Fibroblast of peridontal ligament (primary cell): ENCODE results near the gene FBL.
"Not testable (repeated sequence)": the region's sequence is repeated elsewhere in the genome, so short reads cannot be mapped to it uniquely, and the experiment has no call there.

Experiments
- DNase-seq: peaks from one replicate; pipeline ENCODE4 v3.0.0-alpha.2; 2010; ENCODE audit errors: extremely low read depth

FBL gene

DNA sequence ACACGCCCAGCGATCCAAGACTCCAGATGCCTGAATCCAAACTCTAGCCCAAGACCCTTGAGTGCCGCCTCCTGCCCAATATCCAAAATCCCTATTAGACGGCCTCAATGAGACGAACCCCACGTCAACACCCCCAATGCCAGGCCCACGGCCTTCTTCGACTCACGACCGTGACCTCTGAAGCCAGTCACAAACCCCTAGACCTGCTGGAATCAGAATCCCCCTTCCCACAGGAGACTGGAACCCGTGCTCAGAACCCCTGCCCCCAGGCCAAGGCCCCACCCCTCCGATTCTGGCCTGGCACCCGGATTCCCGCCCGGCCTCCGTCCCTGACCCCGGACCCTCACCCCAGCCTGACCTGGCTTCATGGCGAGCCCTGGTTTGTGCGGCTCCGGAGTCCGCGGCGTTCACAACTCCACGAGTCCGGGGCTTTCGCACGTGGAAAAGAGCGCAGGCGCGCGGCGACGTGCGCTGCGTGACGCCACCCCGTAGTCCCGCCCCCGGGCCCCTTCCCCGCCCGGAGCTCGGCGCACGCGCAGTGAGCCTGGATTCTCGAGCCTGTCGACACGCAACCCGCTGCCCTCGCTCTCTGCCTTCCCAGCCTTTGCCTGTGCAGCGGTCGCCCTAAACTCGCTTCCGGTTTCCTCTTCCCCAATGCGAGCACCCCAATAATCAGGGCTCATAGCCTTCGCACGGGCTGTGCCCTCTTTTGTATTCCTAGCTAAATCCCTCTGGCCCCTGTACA, at the start of gene FBL:
TSS of gene FBL (minus strand) at position 447 of the 745 bp plus-strand sequence. CDS start at position 368, 79 bp downstream.
- DNase-seq: peak; percentile 87

DNA sequence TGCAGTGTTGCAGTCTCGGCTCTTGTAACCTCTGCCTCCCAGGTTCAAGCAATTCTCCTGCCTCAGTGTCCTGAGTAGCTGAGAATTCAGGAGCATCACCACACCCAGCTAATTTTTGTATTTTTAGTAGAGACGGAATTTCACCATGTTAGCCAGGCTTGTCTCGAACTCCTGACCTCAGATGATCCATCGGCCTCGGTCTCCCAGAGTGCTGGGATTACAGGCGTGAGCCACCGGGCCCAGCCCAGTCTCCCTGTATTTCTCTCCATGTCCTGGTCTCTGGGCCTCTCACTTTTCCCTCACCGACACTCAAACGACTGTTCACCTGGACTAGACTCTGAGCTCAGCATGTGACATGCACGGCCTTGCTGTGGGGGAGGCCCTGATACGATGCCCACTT, 48.9 kb upstream of the FBL start:
- not testable (repeated sequence) for DNase-seq

DNA sequence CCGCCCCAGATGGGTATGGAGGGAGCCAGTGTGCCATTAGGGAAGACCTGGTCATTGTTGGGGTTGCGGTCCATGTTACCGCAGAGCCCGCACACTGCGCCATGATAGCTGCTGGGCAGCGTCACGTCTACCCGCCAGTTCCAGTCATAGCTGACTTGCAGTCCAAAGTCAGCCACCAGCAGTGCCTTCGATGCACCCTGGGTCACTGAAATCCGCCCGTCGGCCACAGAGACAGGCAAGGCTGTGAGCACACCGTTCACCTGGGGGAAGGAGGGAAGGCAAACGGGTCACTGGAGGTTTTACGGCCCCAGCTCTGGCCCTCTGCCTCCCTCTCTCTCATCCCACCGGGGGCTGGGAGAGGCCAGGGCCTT, 48.0 kb upstream of the FBL start:
- DNase-seq: not testable (repeated sequence)

DNA sequence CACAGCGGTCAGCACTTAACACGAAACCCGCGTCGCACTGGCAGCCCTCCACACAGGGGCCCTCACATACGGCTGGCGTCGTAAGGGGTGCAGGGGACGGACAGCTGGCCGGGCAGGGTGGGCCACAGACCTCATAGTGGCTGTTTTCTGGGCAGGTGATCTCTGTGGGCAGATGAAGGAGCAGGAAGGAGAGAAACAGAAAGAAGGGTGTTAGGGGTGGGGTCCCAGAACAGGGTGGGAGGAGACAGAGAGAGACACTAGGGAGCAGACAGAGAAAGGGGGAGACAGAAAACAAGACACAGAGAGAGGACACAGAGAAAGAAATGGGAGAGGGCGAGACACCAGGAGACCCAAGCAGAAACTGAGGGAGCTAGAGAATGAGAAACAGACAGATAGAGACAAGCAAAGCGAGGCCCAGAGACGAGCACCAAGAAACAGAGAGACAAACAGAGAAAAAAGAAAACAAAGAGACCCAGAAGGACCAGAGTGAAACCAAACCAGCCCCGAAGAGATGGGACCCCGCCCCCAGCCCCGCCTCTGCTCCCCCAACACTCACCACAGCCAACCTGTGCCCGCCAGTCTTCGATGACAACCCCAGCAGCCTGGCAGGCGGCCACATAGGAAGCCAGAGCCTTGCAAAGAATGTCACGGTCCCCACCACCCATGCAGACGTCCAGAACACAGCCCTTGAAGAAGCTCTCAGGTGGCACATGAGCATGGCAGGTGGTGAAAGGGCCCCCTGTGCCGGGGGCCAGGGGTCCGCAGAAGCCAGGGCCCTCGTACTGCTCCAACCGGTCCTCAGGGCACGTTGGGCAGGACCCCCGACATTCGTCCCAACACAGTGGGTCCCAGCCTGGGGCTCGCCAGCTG, 47.4 kb upstream of the FBL start:
- DNase-seq: not testable (repeated sequence)

DNA sequence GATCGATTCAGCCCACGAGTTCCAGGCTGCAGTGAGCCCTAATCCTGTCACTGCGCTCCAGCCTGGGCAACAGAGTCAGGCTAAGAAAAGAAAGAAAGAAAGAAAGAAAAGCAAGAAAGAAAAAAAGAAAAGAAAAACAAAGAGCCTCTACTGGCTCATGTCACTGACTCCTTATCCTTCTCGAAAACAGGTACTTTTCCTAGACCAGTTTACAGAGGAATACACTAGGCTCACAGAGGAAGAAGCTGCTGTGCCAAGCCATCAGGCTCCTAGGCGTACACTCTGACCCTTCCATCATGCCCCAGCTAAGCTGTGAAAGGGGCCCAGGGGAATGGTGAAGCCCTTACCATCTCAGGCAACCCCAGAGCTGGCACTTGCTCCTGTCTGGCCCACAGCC, 46.3 kb upstream of the FBL start:
- not testable (repeated sequence) for DNase-seq

DNA sequence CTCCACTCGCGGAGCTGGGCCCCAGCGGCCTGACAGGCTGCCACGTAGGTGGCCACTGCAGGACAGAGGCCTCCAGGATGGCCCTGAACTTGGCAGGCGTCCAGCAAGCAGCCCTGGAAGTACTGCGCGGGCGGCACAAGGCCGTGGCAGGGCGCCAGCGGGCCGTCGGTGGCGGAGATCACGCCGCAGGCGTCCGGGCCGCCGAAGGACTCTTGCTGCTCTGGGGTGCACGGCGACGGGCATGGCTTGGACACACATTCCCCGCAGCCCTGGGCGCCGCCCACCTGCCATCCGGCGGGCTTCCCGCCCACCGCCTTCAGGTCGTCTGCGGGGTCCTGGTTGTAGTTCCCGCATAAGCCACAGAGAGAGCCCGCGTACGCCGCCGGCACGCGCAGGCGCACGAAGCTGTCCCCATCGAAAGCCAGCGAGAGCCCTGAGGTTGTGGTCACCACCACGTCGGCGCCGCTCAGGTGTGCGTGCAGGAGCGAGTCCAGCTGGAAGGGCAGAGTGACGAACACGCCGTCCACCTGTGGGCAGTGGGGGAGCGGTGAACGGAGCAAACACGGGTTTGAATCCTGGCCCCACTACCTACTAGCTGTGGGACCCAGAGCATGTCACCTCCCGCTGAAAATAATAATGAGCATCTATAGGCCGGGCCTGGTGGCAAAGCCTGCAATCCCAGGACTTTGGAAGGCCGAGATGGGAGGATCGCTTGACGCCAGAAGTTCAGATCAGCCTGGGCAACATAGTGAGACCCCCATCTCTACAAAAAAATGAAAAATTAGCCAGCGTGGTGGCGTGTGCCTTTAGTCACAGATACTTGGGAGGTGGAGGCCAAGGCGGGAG, 45.7 kb upstream of the FBL start:
- not testable (repeated sequence) for DNase-seq

DNA sequence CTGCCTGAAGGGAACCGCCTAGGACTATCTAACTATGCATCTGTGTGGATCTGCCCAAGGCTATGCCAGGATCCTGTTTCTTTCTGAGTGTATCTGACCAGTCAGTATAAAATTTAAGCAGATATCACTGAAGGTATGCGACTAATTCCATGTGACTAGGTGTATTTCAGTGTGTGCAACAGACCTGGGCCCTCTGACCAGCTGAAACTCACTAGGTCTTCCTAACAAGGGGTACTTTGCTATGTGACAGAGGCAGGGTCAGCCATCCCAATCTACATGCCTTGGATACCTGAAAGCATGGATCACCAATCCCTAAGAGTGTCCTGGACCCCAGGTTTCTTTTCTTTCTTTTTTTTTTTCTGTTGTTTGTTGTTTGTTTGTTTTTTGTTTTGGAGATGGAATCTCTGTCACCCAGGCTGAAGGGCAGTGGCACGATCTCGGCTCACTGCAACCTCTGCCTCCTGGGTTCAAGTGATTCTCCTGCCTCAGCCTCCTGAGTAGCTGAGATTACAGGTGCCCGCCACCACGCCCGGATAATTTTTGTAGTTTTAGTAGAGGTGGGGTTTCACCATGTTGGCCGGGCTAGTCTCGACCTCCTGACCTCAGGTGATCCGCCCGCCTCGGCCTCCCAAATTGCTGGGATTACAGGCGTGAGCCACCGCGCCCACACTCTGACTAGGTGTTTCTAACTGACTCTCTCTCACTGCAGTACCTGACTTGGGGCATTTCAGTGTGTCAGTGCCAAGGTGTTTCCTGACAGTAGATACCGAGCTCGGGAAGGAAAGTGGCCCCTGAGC, 44.8 kb upstream of the FBL start:
- DNase-seq: no peak

DNA sequence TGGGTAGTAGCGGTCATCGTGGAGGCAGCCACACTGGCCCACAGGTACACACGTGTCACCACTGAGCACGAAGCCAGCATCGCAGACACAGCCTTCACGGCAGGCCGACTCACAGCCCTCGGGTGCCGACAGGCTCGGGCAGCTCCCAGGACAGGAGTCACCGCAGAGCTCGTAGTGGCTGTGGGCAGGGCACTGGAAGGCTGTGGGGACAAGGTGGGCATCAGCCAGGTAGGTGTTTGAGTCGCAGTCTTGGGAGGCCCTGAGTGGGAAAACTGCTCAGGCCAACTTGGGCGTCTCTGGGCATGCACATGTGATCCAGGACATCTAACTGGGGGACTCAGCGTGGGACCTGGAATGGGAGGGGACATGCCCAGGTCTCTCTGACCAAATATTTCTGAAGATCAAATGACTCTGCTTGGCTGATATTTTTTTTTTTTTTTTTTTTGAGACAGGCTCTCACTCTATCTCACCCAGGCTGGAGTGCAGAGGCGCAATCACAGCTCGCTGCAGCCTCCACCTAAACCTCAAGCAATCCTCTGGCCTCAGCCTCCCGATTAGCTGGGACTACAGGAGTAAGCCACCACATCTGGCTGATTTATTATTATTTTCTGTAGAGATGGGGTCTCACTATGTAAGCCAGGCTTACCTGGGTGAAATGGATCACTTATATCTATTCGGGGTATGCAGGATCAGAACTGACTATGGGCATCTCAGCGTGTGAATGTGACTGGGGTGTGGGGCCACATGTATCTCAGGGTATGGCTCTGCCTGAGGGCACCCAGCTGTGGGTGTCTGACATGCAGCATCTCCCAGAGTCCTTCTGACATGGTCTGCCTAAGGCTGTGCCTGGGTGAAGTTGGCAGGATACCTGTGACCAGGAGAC, 43.9 kb upstream of the FBL start:
- not testable (repeated sequence) for DNase-seq

DNA sequence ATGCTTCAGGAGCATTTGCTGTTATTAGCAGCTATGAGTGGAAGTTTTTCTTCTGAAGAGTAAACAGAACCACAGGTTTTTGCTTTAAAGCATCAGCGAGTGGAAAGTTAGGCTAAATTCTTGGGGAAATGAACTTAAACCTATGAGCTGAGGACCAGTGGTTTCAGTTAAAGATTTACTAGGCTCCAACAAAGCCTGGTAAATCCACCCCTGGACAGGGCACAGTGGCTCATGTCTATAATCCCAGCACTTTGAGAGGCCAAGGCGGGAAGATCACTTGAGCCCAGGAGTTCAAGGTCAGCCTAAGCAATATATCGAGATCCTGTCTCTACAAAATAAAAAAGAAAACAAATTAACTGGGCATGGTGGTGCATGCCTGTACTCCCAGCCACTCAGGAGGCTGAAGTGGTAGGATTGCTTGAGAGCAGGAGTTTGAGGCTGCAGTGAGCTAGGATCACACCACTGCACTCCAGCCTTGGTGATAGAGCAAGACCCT, 41.3 kb upstream of the FBL start:
- DNase-seq: not testable (repeated sequence)

DNA sequence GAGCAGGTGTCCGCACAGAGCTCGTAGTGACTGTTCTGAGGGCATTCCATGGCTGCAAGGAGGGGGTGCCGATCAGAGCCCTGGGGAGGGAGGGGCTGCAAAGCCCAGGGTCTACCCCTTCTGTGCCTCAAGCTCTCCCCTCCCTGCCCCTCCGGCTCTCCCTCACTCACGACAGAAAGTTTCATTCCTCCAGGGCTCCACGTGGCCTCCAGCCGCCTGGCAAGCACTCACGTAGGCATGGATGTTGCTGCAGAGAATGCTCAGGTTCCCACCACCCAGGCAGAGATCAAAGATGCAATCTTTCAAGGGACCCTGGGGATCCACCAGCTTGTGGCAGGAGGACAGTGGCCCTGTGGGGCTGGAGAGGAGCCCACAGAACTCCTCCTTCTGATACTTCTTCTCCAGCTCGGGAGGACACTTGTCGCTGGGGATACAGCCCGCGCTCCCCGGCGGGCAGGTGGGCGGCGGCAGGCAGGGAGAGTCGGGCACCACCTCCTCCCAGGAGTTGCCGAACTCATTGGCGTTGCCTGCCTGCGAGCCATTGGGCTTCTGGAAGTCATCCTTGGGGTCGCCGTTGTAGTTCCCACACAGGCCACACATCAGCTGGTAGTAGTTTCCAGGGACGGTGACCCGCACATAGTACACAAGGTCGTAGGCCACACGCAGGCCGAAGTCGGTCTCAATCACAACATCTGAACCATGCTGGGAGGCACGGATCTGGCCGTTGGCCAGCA, 39.8 kb upstream of the FBL start:
- not testable (repeated sequence) for DNase-seq

DNA sequence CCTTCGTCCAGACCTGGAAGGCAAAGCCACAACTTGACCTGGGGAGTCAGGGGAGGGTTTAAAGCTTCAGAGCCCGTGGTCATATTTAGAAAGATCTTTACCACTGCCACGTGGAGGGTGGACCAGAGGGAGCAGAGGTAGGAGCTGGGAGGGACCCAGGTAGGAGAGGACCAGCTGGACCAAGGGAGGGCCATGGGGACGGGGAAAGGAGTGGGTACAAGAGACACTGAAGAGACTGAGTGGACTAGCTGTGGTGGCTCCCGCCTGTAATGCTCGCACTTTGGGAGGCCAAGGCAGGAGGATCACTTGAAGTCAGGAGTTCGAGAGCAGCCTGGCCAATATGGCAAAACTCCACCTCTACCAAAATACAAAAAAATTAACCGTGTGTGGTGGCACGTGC, 38.5 kb upstream of the FBL start:
- not testable (repeated sequence) for DNase-seq

DNA sequence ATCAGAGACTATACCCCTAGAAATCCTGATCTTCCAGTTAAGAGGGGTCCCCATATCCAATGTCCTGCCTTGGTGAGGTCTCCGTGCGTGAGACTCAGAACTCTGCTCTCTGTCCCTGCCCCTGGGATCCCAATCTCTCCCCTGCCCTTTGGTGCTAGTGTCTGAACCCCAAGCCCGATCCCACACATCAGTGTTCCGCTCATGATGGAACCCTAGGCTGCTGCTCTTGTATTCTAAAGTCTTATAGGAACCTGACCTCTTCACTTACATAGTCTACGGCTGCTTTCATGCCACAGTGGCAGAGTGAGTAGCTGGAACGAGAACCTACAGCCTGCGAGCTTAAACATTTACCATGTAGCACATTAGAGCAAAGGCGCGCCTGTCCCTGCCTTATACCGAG, 36.5 kb upstream of the FBL start:
- DNase-seq: not testable (repeated sequence)

DNA sequence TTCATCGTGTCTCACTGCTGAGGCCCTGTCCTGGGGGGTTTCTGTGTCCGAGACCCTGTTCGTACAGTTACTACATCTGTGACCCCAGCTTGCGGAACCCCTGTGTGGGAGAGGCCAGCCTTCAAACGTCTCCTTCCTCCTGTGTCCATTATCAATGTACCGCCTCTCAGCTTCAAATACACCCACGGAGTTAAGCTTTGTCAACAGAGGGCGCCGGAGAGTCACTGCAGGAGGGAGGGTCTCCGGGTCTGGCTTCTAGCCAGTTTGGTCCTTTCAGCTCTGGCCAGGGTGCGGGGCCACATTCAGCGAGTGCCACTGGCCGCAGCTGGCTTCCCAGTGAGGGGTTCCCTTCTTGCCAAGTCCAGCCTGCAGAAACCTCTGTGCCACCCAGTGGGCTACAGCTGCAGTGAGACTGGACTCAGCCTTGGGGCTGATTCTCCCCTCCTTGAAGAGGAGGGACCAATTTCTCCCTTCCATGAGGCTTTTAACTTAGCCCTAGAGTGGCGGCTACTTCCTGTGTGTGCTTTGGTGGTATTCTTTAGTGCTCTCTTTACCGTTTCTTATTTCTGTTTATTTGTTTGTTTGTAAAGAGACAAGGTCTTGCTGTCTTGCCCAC, 35.4 kb upstream of the FBL start:
- not testable (repeated sequence) for DNase-seq

DNA sequence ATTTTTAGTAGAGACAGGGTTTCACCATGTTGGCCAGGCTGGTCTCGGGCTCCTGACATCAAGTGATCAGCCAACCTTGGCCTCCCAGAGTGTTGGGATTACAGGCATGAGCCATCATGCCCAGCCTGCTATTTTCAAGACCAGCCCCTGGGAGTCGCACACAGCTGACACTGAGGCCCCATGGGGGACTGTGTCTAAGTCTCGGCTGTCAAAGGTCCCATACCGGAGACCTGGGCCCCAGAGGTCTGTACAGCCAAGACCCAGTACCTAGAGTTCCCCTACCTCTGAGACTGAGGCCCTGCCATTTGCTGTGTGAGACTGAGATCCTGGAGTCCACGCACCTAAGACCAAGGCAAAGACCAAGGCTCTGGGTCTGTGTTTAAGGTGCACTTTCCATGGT, 34.1 kb upstream of the FBL start:
- not testable (repeated sequence) for DNase-seq

DNA sequence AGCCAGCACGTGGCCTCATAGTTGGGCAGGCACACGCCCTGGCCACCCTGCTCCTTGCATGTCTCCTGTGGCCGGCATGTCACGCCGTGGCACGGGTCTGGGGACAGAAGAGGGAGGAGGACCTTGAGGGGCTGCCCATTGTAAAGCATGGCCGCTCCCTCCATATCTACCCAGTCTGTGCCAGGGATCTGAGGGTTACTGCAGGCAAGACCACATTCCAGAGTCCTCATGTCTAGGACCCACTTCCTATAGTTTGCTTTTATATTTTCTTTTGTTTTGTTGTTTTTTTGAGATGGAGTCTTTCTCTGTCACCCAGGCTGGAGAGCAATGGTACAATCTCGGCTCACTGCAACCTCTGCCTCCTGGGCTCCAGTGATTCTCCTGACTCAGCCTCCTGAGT, 33.6 kb upstream of the FBL start:
- not testable (repeated sequence) for DNase-seq

DNA sequence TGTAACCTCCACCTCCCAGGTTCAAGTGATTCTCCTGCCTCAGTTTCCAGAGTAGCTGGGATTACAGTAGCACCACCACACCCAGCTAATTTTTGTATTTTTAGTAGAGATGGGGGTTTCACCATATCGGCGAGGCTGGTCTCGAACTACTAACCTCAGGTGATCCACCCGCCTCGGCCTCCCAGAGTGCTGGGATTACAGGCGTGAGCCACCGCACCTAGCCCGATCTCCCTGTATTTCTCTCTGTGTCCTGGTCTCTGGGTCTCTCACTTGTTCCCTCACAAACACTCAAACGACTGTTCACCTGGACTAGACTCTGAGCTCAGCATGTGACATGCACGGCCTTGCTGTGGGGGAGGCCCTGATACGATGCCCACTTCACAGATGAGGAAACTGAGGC, 32.7 kb upstream of the FBL start:
- not testable (repeated sequence) for DNase-seq

DNA sequence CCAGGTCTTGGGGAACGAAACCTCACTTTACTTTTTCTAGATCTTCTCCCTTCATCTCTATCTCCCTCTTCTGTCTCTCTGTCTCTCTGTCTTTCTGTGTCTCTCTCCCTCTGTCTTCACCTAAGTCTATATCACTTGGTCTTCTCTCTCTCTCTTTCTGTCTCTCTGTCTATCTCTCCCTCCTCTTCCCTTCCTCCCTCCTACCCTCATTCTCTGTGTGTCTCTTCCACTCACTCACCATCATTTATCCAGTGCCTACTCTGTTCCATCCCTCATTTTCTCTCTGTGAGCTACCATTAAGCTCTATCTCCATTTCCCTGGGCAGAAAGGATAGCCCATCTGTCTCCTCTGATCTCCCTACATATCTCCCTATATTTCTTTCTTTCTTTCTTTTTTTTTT, 32.2 kb upstream of the FBL start:
- no peak for DNase-seq

DNA sequence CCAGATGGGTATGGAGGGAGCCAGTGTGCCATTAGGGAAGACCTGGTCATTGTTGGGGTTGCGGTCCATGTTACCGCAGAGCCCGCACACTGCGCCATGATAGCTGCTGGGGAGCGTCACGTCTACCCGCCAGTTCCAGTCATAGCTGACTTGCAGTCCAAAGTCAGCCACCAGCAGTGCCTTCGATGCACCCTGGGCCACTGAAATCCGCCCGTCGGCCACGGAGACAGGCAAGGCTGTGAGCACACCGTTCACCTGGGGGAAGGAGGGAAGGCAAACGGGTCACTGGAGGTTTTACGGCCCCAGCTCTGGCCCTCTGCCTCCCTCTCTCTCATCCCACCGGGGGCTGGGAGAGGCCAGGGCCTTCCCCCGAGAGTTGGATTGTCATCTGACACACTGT, 31.8 kb upstream of the FBL start:
- DNase-seq: not testable (repeated sequence)

DNA sequence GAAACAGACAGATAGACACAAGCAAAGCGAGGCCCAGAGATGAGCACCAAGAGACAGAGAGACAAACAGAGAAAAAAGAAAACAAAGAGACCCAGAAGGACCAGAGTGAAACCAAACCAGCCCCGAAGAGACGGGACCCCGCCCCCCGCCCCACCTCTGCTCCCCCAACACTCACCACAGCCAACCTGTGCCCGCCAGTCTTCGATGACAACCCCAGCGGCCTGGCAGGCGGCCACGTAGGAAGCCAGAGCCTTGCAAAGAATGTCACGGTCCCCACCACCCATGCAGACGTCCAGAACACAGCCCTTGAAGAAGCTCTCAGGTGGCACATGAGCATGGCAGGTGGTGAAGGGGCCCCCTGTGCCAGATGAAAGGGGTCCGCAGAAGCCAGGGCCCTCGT, 31.3 kb upstream of the FBL start:
- not testable (repeated sequence) for DNase-seq
